GM18867 (cell line): ENCODE measurements around the gene CCDC201.
A peak's percentile ranks its signal among the peaks of the same experiment; 100 is the strongest.

ENCODE experiments used
- ATAC-seq: cut with Tn5 transposase; IDR thresholded peaks from one replicate; pipeline ENCODE4 v1.9.1; 2021; ENCODE audit warnings: mild to moderate bottlenecking, moderate library complexity; ENCODE audit not compliant: unreplicated experiment

The CCDC201 gene, protein sequence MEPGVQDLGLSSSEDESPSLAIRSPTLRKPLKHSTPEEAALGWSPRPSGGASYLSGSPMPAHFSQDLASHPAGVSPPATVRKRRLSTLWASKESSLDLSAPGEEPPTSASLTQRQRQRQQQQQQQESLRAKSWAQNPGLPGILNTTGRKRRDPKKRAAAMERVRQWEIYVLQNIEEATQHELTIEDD

GRCh38 chr7:45873035-45873354 lies at the start of gene CCDC201:
Gene CCDC201 (minus strand): TSS chr7:45873082. CDS start chr7:45873007, 75 bp downstream.
- ATAC-seq = no peak

DNA sequence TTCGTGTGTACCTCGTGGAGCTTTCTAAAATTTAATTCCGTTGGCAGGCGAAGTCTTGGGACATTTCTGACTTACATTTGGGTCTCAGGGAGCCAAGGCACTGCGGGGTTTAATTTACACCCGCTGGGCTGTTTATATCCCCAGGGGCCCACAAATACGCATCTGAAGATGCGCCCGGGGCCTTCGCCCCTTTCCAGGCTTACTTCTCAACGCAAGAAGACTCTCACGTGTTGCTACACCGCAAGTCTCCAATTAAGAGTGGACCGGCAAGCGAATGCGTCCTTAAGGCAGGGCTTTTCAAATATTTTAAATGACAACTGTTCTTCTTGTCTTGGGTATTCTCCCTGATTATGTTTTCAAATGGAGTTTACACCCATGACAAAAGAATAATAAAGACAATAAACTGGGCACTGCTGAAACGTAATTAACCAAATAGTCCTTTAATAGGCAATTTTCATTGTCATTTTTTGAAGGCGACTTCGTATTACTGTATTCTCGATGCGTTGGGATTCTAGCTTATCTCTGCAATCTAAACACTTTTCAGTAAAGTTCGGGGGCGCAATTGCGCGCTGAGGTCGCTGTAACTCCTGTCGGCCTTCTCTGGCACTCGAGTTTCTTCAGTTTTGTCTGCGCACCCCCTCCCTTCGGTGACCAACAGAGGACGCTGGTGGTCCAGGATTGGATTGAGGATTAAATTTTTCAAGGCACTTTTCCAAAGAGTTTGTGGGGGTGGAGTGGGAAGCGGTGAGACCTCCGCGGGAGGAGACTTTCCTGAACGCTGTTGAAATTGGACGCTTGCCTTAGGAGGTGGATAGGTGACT lies 49.0 kb upstream of the CCDC201 start:
- ATAC-seq = no peak

DNA sequence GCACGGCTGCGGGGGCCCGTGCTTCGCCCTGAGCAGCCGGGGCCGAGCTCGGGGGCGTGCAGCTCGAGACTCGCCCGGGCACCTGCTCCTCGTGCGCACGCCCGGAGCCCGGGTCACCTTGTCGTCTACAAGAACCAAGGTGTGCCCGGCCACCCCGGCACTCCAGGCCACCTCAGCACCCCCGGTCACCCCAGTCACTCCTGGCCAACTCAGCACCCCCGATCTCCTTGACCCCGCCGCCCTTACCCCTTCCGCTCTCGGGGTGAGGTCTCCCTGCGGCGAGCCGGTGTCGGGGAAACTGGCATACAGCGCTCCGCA lies 48.5 kb upstream of the CCDC201 start:
- ATAC-seq = no peak

DNA sequence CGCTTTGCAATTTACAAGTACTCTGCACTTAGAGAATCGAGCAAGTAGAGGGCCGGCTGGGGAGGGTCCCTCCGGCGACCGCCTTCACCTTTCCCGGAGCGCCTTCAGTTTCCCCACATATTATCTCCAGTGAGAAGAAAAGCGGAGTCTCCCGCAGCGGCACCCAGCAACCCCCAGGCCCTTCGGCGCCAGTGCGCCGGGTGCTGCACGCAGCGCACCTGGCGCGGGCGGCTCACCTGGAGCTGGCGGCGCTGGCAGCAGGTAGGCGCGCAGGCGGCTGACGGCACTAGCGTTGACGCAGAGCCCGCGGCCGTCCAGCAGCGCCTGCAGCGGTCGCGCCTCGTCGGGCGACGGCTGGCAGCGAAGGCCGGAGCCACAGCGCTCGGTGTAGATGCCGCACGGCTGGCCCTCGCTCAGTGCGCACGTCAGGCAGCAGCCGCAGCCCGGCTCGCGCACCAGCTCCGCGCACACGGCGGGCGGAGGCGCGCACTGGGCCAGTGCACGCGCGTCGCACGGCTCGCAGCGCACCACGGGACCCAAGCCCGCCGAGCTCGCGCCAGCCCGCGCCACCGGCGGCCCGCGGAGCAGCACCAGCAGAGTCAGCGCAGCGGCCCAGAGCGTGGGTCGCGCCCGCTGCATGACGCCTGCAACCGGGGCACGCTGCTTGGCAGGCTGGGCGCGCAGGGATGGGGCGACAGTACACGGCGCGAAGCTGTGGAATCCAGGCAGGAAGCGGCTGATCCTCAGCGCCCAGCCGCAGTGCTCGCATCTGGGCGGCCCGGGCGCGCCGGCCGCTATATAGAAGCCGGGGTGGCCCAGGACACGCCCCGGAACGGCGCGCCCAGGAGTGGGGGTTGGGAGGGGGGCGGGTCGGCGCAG lies 47.9 kb upstream of the CCDC201 start, which contains the start of gene IGFBP3:
TSS of gene IGFBP3 (minus strand) at position 771 of the 879 bp plus-strand sequence. CDS start at position 639, 132 bp downstream.
- ATAC-seq = no peak

- no peak for ATAC-seq
Observed at GRCh38 chr7:45919993-45920459, 47.1 kb upstream of the CCDC201 start.

DNA sequence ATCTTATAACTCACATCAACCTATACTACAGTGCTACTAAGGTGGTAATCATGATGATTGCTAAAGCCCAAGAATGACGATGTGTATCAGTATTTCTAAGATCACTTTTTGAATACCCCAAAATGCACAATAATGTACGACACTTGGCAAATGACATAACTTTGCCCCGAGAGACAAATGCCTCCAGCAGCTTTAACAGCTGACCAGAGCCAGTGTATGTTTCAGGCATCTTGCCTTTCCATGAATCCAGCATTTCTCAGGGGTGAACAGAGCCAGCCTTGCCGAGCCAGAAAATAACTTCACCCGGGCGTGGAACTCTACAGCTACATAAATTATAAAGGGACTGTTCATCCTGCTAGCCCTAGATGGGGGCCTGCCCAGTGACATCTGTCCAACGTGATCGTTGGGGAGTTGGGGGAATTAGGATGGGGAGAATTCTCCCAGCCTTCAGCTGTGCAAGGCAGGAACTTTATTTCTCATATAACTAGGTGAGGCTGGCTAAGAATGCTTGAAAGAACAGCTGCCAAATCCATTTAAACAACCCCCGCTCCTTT lies 46.4 kb upstream of the CCDC201 start:
- ATAC-seq = no peak

DNA sequence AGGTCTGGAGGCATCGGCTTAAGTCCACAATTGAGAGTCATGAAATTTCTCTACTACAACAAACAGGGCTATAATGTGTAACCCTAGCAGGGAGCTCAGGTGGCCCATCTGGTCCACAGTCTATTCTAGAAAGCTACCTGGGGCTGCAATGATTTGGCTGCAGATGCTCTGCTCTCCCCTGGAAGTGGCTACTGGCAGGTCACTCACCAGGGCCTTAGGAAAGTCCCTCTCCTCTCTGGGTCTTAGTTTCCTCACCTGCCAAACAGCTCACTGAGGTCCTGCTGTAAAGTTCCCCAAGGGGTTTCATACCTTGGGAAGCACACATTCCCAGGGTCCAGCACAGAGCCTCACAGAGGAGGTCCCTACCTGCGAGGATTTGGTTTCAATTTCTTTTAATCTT lies 45.7 kb upstream of the CCDC201 start:
- ATAC-seq = no peak

- peak; percentile 66 for ATAC-seq
Observed at GRCh38 chr7:45917658-45918057, 44.8 kb upstream of the CCDC201 start.

GRCh38 chr7:45917064-45917463 lies 44.2 kb upstream of the CCDC201 start:
- ATAC-seq = no peak

DNA sequence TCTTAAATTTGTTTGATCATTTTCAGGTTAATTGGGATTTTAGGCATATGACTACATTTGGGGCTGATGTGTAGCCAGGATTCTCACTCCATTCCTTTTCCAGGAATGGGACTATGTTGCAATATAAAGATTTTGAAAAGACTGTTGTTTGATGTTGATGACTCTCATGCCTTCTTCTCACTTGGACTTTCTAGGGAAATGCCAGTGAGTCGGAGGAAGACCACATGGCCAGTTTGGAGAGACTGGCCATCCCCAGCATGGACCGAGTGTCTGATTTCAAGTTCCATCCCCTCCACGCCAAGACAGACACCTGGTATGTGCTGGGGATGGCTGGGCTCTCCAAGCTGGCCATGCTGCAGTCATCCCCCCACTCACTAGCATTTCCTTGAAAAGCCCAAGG lies 42.7 kb upstream of the CCDC201 start:
- no peak for ATAC-seq

GRCh38 chr7:45914911-45915310 lies 42.0 kb upstream of the CCDC201 start:
- no peak for ATAC-seq

DNA sequence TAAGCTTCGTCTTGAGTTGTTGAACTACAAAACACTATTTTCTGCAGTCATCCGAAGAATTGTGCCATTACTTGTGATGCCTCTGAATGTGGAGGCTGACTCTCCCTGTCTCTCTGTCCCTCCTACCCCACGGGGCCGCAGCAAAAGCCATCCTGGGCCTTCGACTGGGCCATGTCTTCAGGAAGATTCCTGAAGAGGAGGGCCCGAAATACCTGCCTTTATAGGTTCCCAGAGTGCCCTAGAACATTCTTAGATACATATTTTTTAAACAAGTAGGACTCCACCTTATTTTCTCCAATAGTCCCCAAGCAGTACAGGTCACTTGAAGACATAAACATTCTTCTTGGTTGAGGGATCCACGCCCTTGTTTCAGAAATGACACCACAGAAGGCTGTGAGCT lies 40.1 kb upstream of the CCDC201 start:
- no peak for ATAC-seq

GRCh38 chr7:45911311-45911710 lies 38.4 kb upstream of the CCDC201 start:
- ATAC-seq = no peak

- ATAC-seq = no peak
Observed at GRCh38 chr7:45910855-45911254, 38.0 kb upstream of the CCDC201 start.

DNA sequence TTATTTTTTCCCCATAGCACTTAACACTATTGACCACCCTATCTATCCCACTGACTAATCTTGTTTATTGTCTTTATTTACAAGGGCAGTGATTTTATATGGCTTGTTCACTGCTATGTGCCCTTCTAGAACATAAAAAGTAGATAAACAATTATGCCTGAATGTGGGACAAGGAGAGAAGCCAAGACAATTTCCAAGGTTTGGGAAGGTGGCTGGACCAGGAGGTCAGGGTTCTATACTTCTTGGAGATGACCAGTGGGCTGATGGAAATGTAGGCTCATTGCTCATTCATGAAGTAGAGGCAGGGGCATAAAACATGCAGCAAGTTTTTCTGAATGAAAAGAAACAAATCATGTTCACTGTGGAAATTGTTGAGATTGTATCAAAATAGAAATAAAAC lies 36.7 kb upstream of the CCDC201 start:
- ATAC-seq = no peak

DNA sequence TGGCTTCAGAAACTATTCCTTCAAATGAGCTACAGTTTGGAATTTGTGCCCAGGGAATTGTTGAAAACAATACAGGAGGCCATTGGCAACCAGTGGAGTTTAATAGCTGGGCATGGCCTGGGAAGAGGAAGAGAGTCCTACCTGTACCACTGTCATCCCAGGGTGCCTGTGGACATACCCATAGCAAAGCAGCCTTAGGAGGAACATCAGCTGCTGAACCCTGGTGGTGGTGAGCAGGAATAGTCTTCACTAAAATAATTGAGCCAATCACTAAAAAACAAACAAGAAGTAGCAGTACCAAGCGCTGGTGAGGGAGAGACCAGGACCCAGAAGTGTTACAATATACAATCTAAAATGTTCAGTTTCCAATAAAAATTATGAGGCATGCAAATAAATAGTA lies 29.9 kb upstream of the CCDC201 start:
- ATAC-seq = no peak

DNA sequence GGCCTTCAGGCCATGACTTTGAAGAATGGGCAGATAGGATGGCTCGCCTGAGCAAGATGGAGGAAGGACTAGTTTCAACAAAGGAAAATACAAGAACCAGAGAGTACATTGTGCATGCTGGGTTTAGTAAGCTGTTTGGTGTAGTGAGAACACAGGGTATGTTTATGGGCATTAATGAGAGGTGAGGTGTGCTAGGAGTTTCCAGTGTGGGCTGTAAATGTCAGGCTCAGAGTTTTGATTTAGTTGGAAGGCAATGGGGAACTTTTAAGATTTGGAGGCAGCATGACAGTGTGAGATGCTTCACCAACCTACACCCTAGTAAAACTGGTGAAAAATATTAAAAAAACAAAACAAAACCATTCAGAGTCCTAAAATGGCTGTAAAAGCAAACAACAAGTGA lies 28.7 kb upstream of the CCDC201 start:
- no peak for ATAC-seq

DNA sequence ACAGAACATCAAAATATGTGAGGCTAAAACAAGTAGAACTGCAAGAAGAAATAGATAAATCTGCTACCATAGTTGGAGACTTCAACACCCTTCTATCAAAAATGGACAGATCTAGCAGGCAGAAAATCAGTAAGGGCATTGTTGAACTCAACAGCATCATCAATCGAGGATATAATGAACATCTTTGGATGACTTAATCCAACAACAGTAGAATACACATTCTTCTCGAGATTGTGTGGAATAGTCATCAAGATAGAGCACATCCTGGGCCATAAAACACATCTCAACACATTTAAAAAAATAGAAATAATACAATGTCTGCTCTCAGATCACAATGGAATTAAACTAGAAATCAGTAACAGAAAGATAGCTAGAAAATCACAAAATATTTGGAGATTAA lies 25.3 kb upstream of the CCDC201 start:
- ATAC-seq = no peak

DNA sequence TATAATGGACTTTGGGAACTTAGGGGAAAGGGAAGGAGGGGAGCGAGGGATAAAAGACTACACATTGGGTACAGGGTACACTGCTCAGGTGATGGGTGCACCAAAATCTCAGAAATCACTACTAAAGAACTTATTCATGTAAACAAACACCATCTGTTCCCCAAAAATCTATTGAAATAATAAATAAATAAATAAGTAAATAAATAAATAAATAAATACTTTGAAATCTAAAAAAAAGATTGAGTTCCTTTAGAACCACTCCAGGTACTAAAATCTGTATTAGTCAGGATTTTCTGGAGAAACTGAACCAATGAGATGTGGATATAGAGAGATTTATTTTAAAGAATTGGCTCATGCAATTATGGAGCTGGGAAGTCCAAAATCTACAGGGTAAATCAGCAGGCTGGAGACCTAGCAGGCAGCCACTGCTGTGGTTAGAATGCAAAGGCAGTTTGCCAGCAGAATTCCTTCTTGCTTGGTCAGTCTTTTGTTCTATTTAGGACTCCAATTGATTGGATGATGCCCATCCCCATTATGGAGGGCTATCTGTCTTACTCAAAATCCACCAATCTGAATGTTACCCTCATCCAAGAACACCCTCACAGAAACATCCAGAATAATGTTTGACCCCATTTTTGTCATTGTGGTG lies 24.3 kb upstream of the CCDC201 start:
- ATAC-seq = no peak

DNA sequence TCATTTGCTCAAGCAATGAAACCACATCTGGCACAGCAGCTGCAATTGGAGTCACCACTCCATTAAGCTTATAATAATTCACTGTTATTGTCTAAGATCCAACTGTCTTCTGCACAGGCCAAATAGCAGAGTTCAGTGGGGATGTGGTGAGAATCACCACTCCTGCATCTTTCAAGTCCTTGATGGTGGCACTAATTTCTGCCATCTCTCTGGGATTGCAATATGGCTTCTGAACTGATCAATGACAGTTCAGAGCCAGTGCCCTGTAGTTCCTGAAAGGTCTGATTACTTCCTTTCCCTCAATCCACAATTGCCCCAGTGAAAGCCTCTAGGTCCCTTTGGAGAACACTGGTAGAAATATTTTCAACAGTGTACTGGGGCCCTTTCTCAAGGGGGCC lies 21.8 kb upstream of the CCDC201 start:
- no peak for ATAC-seq
